Measurements from ENCODE around the gene TRDN. TPM values are rescaled to one million over a fixed set of nuclear protein-coding genes. Genes with fewer than 3 reads are reported as not detected.

Gene TRDN, protein sequence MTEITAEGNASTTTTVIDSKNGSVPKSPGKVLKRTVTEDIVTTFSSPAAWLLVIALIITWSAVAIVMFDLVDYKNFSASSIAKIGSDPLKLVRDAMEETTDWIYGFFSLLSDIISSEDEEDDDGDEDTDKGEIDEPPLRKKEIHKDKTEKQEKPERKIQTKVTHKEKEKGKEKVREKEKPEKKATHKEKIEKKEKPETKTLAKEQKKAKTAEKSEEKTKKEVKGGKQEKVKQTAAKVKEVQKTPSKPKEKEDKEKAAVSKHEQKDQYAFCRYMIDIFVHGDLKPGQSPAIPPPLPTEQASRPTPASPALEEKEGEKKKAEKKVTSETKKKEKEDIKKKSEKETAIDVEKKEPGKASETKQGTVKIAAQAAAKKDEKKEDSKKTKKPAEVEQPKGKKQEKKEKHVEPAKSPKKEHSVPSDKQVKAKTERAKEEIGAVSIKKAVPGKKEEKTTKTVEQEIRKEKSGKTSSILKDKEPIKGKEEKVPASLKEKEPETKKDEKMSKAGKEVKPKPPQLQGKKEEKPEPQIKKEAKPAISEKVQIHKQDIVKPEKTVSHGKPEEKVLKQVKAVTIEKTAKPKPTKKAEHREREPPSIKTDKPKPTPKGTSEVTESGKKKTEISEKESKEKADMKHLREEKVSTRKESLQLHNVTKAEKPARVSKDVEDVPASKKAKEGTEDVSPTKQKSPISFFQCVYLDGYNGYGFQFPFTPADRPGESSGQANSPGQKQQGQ
- under 1 TPM; 0.07 to 0.22 (median 0.18) TPM for polyA plus RNA-seq

DNA sequence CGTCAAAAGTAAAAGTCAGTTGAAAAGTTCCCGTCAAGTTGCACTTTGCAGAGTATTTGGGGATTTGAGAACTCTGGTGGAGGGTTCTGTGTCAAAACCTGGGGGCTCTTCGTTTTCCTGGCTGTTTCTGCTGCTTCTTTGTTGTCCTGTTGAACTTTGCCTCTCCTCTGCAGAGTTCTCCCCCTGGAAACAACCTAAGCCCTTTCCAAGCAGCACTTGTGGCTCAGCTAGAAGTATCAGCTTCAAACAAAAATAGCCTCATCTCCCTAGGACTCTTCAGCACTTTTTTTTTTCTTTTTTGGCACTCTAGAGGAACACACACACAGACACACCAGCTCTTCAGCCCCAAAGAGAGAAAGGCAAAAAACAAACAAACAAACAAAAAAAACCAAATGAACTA, at the start of gene TRDN:
TSS of gene TRDN (minus strand) at position 169 of the 400 bp plus-strand sequence. CDS start 175 bp downstream, outside the sequence.
- WGBS, 3 donors, result 42 to 68% (median 64%) methylated on average over 3 of the region's 3 CpGs
- no peak within 1 kb of the TSS for H3K27ac ChIP-seq (ENCODE audit: low read depth, low read length)

DNA sequence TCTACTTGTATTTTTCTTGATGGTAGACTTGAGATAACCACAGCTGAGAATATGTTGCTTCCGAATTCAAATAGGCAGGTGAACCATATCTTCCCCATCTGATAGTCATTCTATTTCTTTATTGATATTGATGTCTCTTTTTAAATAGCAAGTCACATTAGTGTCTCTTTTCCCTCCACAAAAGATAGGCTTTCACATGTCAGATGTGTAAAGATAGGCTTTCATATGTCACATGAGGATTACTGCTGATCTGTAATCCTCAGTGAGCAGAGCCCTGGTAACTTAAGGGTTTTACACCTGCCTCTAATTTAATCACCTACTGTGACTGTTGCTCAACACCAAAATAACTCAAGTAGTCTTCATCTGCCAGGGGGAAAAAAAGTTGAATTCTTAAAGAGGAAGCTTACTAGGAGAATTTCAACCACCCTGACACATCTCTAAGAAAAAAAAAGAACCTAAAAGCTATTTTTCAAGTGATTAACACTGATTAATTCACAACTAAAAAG, 45.3 kb upstream of the TRDN start:
- 72 to 85% (median 81%) methylated on average over 1 of the region's 1 CpG for WGBS, 3 donors
- H3K27ac ChIP-seq (ENCODE audit: low read depth, low read length), result no peak overlapping the region

DNA sequence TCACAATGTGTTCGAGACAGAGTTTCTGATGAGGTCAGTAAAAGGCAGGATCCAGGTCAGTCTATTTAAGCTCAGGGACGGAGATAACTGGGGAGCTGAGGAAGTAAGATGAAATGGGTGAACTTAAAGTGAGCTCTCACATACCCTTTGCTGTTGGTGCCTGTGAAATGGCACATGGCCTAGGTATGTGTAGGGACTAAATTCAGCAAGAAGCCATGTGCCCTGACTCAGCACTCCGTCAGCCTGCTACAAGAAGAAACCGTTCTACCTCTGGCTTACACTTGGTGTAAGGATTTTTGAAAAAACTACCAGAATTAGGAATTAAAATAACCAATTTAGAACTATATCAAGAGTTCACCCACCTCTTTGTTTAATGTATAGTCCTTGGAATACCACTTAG, 41.1 kb upstream of the TRDN start:
- H3K27ac ChIP-seq (ENCODE audit: low read depth, low read length), result no peak overlapping the region
- 63 to 82% (median 79%) methylated on average over 4 of the region's 4 CpGs for WGBS, 3 donors

DNA sequence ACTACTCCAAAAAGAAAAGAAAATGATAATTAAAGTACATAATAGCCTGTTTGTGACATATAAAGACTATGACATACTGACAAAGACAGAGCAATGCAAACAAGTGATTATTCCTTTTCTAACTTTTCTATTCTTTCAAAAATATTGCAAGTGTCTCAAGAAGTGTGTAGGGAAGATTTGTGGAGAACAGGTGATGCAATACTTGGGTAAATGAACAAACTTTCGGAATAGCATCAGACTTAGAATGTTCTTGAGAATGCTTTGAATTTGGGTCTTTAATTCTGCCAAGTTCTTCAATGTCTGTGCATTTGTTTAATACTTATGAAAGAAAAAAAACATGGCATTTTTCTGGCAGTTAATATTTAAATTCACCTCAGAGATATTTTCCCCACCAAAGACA, 40.0 kb upstream of the TRDN start:
- H3K27ac ChIP-seq (ENCODE audit: low read depth, low read length), result no peak overlapping the region
- WGBS, 3 donors, result 73 to 85% (median 76%) methylated on average over 1 of the region's 1 CpG

DNA sequence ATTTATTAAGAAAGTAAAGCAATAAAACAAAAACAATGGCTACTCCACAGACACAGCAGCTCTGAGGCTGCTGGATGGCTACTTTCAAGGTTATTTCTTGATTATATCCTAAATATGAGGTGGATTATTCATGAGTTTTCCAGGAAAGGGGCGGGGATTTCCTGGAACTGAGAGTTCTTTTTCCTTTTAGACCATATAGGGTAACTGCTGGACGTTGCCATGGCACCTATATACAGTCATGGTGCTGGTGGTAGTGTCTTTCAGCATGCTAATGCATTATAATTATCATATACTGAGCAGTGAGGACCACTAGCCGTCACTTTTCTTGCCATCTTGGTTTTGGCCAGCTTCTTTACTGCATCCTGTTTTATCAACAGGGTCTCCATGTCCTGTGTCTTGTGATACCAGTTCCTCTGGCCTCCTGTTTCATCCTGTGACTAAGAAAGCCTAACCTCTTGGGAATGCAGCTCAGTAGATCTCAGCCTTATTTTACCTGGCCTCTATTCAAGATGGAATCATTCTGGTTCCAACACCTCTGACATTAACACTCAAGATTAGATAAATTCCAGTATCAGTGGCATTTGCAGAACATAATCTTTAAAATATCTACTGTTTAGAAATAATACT, 32.3 kb upstream of the TRDN start:
- no peak overlapping the region for H3K27ac ChIP-seq (ENCODE audit: low read depth, low read length)
- 60 to 74% (median 70%) methylated on average over 3 of the region's 3 CpGs for WGBS, 3 donors

DNA sequence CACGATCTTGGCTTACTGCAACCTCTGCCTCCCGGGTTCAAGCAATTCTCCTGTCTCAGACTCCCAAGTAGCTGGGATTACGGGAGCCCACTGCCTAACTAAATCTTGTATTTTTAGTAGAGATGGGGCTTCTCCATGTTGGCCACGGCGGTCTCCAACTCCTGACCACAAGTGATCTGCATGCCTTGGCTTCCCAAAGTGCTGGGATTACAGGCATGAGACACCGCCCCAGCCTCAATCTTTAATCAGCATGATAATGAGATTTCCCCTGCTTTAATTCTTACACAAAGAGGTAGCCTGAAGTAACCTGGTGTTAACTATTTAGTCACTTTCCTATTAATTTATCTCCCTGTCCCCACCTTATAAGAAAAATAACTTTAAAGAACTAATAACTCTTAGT, 31.3 kb upstream of the TRDN start:
- H3K27ac ChIP-seq (ENCODE audit: low read depth, low read length), result no peak overlapping the region
- WGBS, 3 donors, result 80 to 96% (median 92%) methylated on average over 6 of the region's 6 CpGs

DNA sequence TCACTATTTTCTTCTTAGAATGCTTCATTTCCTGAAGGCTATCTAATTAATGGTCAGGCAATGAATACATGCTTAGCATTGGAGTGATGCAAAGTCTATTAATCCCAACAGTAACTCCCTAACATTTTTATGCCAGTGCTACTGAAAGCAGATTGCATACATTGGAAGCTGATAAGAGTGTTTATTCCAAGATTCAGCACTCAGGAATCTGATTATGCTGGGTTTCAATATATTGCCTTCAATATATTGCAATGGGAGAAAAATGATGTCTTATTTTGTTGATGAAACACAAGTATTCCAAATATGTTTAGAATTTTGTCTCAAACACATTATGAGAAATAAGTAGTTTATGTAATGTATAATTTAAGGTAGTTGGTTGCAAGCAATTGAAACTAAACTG, 26.7 kb upstream of the TRDN start:
- H3K27ac ChIP-seq (ENCODE audit: low read depth, low read length), result no peak overlapping the region

DNA sequence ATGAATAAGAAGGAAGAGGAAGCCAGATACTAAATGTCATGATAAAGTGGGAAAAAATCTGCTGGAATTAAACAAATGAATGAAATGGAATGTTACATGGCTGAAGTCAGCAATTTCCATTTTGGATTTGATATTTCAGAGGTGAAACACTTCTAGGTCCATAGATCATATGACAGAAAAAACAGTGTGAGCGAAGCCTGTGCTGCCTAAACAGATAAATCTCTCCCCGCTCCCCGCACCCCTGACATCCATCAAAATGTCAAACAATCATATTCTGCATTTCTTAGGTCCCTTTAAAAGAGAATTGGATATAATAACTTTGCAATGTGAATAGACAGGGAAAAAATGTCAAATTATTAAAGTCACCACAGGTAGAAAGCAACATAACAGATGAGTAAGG, 26.0 kb upstream of the TRDN start:
- WGBS, 3 donors, result 53 to 82% (median 69%) methylated on average over 3 of the region's 3 CpGs

DNA sequence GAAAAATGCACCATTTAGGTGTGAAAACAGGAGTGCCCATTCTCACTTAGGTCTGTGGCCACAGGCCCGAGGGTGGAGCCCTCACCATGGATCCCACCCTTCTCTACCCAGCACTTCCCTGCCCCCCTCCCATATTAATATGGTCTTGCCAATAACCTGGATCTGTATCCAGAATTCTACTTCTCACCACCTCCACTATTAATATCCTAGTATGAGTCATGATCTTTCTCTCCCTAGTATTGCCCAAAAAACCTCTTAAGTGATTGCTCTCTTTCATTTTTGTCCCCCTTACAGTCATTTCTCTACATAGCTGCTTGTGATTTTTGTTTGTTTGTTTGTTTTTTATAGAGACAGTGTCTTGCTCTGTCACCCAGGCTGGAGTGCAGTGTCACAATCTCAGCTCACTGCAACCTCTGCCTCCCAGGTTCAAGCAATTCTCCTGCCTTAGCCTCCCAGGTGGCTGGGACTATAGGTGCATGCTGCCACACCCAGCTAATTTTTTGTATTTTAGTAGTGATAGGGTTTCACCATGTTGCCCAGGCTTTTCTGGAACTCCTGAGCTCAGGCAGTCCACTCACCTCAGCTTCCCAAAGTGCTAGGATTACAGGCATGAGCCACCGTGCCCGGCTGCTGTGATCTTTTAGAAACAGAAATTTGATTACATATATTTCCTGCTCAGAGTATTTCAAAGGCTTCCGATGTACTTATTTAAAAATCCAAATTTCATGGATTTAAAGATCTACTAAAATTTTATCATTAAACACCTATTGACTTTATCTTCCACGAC, 24.5 kb upstream of the TRDN start:
- no peak overlapping the region for H3K27ac ChIP-seq (ENCODE audit: low read depth, low read length)
- 75 to 89% (median 87%) methylated on average over 5 of the region's 5 CpGs for WGBS, 3 donors

More for the DNA sequence above, 26.0 kb upstream of the TRDN start:
- no peak overlapping the region for H3K27ac ChIP-seq (ENCODE audit: low read depth, low read length)

DNA sequence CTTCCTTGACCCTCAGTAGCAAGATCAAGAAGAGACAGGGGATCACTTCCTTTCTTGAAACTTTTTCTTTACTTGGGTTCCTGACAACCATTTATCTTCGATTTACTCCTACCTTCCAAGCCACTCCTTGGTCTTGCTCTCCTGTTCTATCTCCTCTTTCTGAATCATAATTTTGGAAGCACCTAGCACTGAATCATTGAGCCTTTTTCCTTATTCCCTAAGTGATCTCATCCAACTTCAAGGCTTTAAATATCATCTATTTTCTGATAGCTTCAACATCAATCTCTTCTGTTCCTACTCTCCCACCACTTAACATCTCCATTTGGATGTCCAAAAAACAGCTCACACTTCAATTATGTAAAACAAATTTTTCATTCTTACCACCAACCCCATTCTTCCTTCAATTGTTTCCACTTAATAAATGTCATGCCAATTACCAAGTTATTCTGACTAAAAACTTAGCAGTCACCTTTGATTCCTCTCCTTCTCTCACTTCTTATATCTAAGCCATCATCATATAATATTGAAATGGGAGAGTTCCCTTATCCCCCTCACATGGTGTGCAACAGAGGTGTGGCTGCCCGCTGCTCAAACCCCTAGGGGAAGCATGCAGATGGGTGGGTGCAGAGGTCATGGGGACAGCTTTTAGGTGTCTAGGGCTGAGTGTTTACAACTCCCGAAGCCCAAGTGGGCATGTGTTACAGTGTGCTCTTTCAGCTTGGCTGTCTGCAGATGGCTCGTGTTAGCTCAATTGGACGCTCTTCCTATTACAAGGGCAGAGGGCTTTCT, 23.4 kb upstream of the TRDN start:
- no peak overlapping the region for H3K27ac ChIP-seq (ENCODE audit: low read depth, low read length)
- WGBS, 3 donors, result 73 to 89% (median 89%) methylated on average over 5 of the region's 5 CpGs

DNA sequence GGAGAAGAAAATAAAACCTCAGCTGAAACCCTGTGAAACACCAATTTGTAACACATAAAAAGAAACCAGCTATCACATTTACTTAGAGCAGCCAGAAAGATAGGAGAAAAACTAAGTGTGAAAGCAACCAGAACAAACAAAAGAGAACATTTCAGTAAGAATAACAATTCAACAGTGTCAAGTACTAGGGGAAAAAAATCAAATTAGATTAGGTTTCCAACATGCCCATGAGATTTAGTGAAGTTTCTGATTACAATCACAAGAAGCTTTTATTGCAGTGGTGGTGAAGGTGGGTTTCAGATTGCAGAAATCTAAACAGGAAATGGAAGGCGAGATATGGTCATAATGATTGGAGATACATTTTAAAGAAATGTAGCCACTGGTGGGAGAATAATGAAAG, 22.1 kb upstream of the TRDN start:
- 50 to 72% (median 71%) methylated on average over 1 of the region's 1 CpG for WGBS, 3 donors

DNA sequence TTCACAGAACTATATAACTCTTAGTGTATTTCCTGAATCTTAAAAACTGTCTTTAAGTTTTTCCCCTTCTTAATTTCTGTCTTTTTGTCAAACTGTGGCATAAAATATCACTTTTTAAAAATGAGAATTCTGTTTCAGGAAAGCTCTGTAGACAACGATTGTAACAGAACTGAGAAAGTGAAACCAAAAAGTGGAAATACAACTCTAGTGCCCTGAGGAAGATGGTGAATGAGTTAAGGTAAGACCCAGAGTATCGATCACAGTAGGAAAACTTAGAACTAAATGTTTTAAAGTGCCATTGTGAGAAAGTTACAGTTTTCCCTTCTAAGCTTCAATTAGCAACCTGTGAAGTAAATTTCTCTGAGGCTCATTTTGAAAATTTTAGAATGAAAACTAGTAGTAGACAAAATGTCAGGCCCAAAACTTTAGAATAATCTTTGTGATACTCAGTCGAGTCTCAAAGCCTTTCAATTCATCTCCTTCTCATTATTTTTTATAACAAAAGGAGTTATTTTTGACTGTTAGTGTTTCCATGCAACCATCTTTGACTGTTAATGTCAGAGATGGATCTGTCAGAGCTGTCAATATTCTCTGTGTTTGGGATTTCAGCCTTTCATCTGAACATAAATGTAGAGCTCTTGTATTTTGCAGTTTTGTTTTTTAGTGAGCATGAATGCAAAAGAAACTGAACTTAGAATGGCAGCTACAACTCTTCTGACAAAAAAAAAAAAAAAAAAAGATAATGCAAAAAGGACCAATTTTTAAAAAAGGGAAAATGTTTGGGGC, 19.0 kb upstream of the TRDN start:
- no peak overlapping the region for H3K27ac ChIP-seq (ENCODE audit: low read depth, low read length)
- WGBS, 3 donors, result 25 to 51% (median 27%) methylated on average over 3 of the region's 3 CpGs

More for the DNA sequence above, 22.1 kb upstream of the TRDN start:
- no peak overlapping the region for H3K27ac ChIP-seq (ENCODE audit: low read depth, low read length)

DNA sequence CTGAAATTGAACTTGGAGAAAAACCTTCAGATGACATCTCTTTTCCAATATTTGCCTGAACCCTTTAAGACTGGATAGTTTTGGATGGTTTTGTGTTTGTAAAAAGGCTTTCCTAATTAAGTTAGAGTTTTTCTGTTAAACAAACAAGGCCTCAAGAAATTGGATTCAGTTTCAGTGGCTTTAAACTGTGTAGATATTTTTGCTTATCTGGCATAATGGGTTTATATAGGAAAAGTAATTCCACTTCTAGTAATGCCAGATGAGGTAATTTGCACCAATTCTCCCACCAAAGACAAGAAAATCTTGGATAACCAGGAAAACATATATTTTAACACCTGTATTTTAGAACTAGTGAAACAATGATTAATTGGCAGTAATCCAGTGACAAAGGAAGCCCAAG, 12.0 kb upstream of the TRDN start:
- no peak overlapping the region for H3K27ac ChIP-seq (ENCODE audit: low read depth, low read length)

DNA sequence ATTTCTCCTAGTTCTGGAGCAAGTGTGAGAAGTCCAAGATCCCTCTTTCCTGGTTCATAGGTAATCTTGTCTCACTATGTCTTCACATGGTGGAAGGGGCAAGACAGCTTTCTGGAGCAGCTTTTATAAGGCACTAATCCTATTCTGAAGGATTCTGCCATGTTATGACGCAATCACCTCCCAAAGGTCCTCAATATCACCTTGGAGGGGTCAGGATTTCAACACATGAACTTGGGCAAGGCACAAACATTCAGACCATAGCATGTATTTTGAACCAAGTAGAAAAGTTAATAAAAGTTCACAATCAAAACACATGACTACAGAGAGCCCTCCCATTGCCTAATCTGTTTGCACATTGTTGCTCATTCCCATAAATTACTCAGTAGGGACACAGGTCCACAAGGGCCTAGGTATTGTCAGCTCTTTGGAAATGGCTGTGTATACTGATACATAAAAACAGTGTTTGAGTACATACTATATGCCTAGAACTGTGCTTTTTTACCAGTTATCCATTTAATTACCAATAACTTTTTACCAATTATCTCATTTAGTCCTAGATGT, 11.3 kb upstream of the TRDN start:
- 50 to 80% (median 73%) methylated on average over 1 of the region's 1 CpG for WGBS, 3 donors
- no peak overlapping the region for H3K27ac ChIP-seq (ENCODE audit: low read depth, low read length)

DNA sequence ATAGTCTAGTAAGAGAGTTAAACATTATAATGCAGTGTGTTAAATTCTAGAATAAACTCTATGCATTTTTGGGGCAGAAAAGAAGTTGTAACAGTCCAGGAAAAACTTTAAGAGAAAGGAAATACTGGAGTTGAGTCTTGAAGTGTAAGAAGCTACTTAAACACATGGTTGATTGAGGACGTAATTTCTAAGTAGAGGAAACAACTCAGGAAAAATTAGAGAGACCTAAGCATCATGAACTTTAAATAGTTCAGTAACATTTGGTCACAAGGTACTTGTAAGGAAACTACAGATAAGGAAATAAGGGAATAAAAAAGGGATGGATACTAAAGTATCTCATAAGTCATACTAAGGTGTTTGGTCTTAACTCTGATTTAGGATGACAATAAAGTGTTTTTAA, 4.7 kb upstream of the TRDN start:
- H3K27ac ChIP-seq (ENCODE audit: low read depth, low read length), result no peak overlapping the region
- 58 to 66% (median 61%) methylated on average over 1 of the region's 1 CpG for WGBS, 3 donors

DNA sequence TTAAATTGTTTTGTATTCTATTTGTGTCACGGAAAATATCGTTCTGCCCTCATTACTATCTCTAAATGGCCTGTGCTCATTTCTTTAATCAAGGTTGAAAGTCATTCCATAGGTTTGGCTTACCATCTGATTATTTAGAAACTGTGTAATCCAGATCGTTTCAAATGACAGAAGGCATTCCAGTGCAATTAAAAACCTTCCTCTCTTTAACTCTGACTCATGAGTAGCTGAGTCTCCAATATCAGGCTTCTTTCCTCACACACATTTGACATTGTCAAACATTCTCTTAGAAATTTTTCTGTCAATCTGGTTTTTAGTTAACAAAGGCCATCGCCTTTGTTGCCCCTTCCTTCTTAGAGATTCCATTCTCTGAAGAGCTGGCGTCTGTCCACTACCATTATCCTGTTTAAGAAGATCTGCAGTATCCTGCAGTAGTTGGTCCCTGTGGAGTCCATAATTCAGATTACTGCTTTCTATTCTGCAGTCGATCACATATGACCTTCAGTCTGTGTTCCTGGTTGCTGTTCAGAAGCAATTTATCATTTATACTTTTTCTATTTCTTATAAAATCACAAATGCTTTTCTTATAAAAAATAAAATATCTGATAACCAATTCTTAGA, 3.9 kb upstream of the TRDN start:
- no peak overlapping the region for H3K27ac ChIP-seq (ENCODE audit: low read depth, low read length)
- 58 to 74% (median 70%) methylated on average over 6 of the region's 6 CpGs for WGBS, 3 donors

Data from adipose tissue (tissue), 3 donors.